Spleen (tissue), 11 donors: Measurements from ENCODE around the gene SETBP1. TPM values are rescaled to one million over a fixed set of nuclear protein-coding genes. Genes with fewer than 3 reads are reported as not detected.

Source experiments
- DNase-seq: peaks from one replicate; pipeline ENCODE4 v3.0.0-alpha.2; 2020
- H3K27ac ChIP-seq, 8 donors: fragments of 200-600 bp; sonication (generic) in 7 of 8; 1 replicate in 4 of 8; 2 replicates in 4 of 8; pipeline versions ENCODE4 v1.5.0 to v1.8.0; 2016 to 2021; ENCODE audit warnings: inconsistent platforms in 4 of 8, mild to moderate bottlenecking in 4 of 8, moderate library complexity in 1 of 8
- H3K27me3 ChIP-seq, 7 donors: fragments of 200-600 bp; sonication (generic) in 6 of 7; replicated peaks in 1 of 7; 1 replicate in 4 of 7; 2 replicates in 3 of 7; pipeline versions ENCODE4 v1.5.0 to v1.8.0; 2016 to 2021; ENCODE audit warnings: inconsistent platforms in 3 of 7, mild to moderate bottlenecking in 1 of 7
- H3K36me3 ChIP-seq, 6 donors: fragments of 200-600 bp; sonication (generic) in 5 of 6; 1 replicate in 4 of 6; 2 replicates in 2 of 6; pipeline versions ENCODE4 v1.5.0 to v1.8.0; 2016 to 2021; ENCODE audit warnings: inconsistent platforms in 2 of 6
- H3K4me1 ChIP-seq, 6 donors: fragments of 200-600 bp; sonication (generic) in 5 of 6; 1 replicate in 3 of 6; 2 replicates in 3 of 6; pipeline versions ENCODE4 v1.5.0 to v1.8.0; 2016 to 2021; ENCODE audit warnings: inconsistent platforms in 3 of 6
- H3K4me3 ChIP-seq, 8 donors: fragments of 200-600 bp; sonication (generic) in 7 of 8; 1 replicate in 4 of 8; 2 replicates in 4 of 8; pipeline versions ENCODE4 v1.5.0 to v1.8.0; 2016 to 2021; ENCODE audit warnings: inconsistent platforms in 4 of 8, mild to moderate bottlenecking in 4 of 8, moderate library complexity in 2 of 8
- H3K9me3 ChIP-seq, 8 donors: fragments of 200-600 bp; sonication (generic) in 7 of 8; 1 replicate in 4 of 8; 2 replicates in 4 of 8; pipeline versions ENCODE4 v1.5.0 to v1.8.0; 2016 to 2021; ENCODE audit warnings: inconsistent platforms in 4 of 8
- CTCF ChIP-seq, 11 experiments: fragments of 200-600 bp in 7 of 11; fragments of 450-650 bp in 4 of 11; sonication (generic) in 4 of 11; IDR thresholded peaks in 8 of 11; conservative IDR thresholded peaks in 3 of 11; 1 replicate in 7 of 11; 2 replicates in 4 of 11; pipeline versions ENCODE4 v1.4.0 to v1.8.0; 2016 to 2021; ENCODE audit warnings: antibody characterized with exemption in 11 of 11, inconsistent platforms in 4 of 11, mild to moderate bottlenecking in 1 of 11
- POLR2A ChIP-seq, 3 donors: fragments of 450-650 bp; IDR thresholded peaks; one replicate each; pipeline ENCODE4 v1.5.1; 2017; ENCODE audit warnings: antibody characterized with exemption in 3 of 3, mild to moderate bottlenecking in 1 of 3
- POLR2AphosphoS5 ChIP-seq, 3 donors: sonication (generic); formaldehyde crosslinking; IDR thresholded peaks; one replicate each; pipeline ENCODE4 v1.5.1; 2017; ENCODE audit warnings: antibody characterized with exemption in 3 of 3
- WGBS, 5 donors: extraction: QIAGEN DNeasy Blood & Tissue Kit in 3 of 5; methylation state at CpG; one replicate each; pipeline versions ENCODE4 v1.1.5 to v1.1.7; 2013 to 2018; 5-methylcytosine and 5-hydroxymethylcytosine counted together
- intact Hi-C: fragments of 100-400 bp; cut with DNase I; formaldehyde crosslinking; loops from one replicate; pipeline ENCODE4 v1.15.0; 2023; ENCODE audit warnings: low total_unique reads
- polyA plus RNA-seq, 3 donors: library from polyadenylated mRNA; stranded (reverse); fragments of 200-250 nt; gene quantifications; one replicate each; pipeline ENCODE4 v1.2.1, GENCODE V29; 2013
- total RNA-seq, 7 donors: library from RNA; depleted of rRNA in 3 of 7; stranded (reverse); fragments of >200 nt in 3 of 7; fragmentation: NEBNext Ultra II Directional in 4 of 7; extraction: Animal tissue kit (Norgen Biotek cat#: 25700) in 4 of 7; gene quantifications; one replicate each; pipeline versions ENCODE4 v1.1.0 to v1.2.1, GENCODE V29; 2016 to 2021
- donor health status: healthy with polysubstance abuse.
- donor health status: DM: no; HTN: no; CAD: no; lungs with moderate emphysema.
- donor health status: DM: no; HTN: no; CAD: no.
- donor health status: Bipolar disorder and iron deficiency.
- donor health status: healthy.
- donor health status: DM: no; HTN: no; CAD: no.
- donor health status: DM: yes; HTN: yes; CAD: no.

SETBP1 gene
- total and polyA plus RNA-seq, 10 donors: 2.0 to 50.7 (median 33.1) TPM

- 76 to 88% (median 85%) methylated on average over 3 of the region's 3 CpGs for WGBS, 5 donors
- H3K4me1 ChIP-seq: no peaks in the 10 kb centered on the region
- H3K36me3 ChIP-seq: no peaks in the 10 kb centered on the region
Observed at GRCh38 chr18:44672506-44672905, 8.2 kb upstream of the SETBP1 start.

DNA sequence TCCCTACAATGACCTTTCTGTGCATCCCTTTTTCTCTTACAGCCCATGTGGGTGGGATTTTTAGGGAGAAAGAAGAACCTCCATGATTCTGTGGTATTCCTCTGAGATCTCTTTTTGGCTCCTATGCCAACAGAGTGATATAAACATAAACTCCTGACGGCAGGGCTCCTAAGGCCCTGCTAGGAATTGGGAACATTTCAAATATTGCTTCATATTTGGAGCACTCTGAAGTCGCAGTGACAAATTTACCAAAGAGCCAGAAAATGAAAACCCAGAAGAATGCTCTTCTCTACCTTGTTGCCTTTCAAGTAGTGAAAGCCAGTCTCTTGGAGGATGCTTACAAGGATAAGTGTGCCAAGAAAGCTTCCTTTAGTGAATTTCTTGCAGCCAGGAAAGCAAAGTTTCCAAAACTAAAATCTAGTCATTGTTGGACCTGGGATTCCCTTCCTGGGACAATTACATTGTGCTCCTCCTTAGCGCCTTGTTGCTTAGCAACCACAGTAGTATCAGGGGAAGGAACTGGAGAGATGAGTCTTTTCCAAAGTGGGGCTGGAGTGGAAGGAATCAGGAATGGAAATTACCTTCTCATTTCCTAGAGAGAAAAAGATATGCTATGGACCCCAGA, 7.3 kb upstream of the SETBP1 start:
- Histone ChIP-seq H3K36me3 (no peaks in the 10 kb centered on the region), H3K27ac (no peak overlapping the region), H3K27me3 (no peaks in the 10 kb centered on the region), H3K9me3 (peaks cover 0 to 9% (median 0%) of the 10 kb centered on the region in 8 donors), H3K4me3 (no peak overlapping the region), H3K4me1 (peaks cover 0 to 5% (median 2%) of the 10 kb centered on the region in 6 donors)
- no peak for TF ChIP-seq POLR2A (IDR thresholded peaks at IDR 0.05)
- no peak for TF ChIP-seq POLR2AphosphoS5 (IDR thresholded peaks at IDR 0.05)
- TF ChIP-seq CTCF (IDR thresholded peaks at IDR 0.05 in 8 of 11, conservative IDR thresholded peaks at IDR 0.05 in 3 of 11): no peak
- WGBS, 5 donors: 87 to 95% (median 92%) methylated on average over 3 of the region's 3 CpGs
- no peak for DNase-seq
- intact Hi-C loops: loop anchor here (10.0 kb wide), 1 partner anchor 541 kb away; no protein-coding TSS in a partner anchor

More at GRCh38 chr18:44672506-44672905, 8.2 kb upstream of the SETBP1 start:
- intact Hi-C loops: loop anchor here (10.0 kb wide), 1 partner anchor 542 kb away; no protein-coding TSS in a partner anchor
- TF ChIP-seq POLR2A (IDR thresholded peaks at IDR 0.05) (no peak), POLR2AphosphoS5 (IDR thresholded peaks at IDR 0.05) (no peak), CTCF (IDR thresholded peaks at IDR 0.05 in 8 of 11, conservative IDR thresholded peaks at IDR 0.05 in 3 of 11) (no peak)
- H3K27ac ChIP-seq: no peak overlapping the region
- DNase-seq: no peak
- no peak overlapping the region for H3K4me3 ChIP-seq
- H3K9me3 ChIP-seq: peaks cover 0 to 9% (median 0%) of the 10 kb centered on the region in 8 donors
- no peaks in the 10 kb centered on the region for H3K27me3 ChIP-seq

GRCh38 chr18:44677933-44678332, 2.8 kb upstream of the SETBP1 start:
- Histone ChIP-seq H3K4me3 (no peak overlapping the region), H3K27me3 (peaks cover 0 to 33% (median 3%) of the 10 kb centered on the region in 7 donors), H3K36me3 (no peaks in the 10 kb centered on the region), H3K9me3 (no peaks in the 10 kb centered on the region), H3K4me1 (peaks cover 4 to 42% (median 31%) of the 10 kb centered on the region in 6 donors), H3K27ac (no peak overlapping the region)
- WGBS, 5 donors: 89 to 94% (median 92%) methylated on average over 7 of the region's 7 CpGs
- DNase-seq: no peak
- TF ChIP-seq CTCF (IDR thresholded peaks at IDR 0.05 in 8 of 11, conservative IDR thresholded peaks at IDR 0.05 in 3 of 11) (no peak), POLR2A (IDR thresholded peaks at IDR 0.05) (no peak), POLR2AphosphoS5 (IDR thresholded peaks at IDR 0.05) (no peak)
- intact Hi-C loops: loop anchor here (10.0 kb wide), 1 partner anchor 537 kb away; no protein-coding TSS in a partner anchor

- no peak for DNase-seq
- no peaks in the 10 kb centered on the region for H3K9me3 ChIP-seq
- no peaks in the 10 kb centered on the region for H3K36me3 ChIP-seq
- intact Hi-C loops: loop anchor here (10.0 kb wide), 1 partner anchor 536 kb away; no protein-coding TSS in a partner anchor
- peaks cover 0 to 33% (median 3%) of the 10 kb centered on the region in 7 donors for H3K27me3 ChIP-seq
- TF ChIP-seq POLR2AphosphoS5 (IDR thresholded peaks at IDR 0.05) (no peak), CTCF (IDR thresholded peaks at IDR 0.05 in 8 of 11, conservative IDR thresholded peaks at IDR 0.05 in 3 of 11) (no peak), POLR2A (IDR thresholded peaks at IDR 0.05) (no peak)
- H3K27ac ChIP-seq: peak overlapping the region; percentile 93 to 98 (median 96)
- H3K4me3 ChIP-seq: peak overlapping the region; percentile 58 to 94 (median 72)
- WGBS, 5 donors: 12 to 22% (median 17%) methylated on average over 7 of the region's 7 CpGs
- H3K4me1 ChIP-seq: peaks cover 6 to 49% (median 39%) of the 10 kb centered on the region in 6 donors
Observed at GRCh38 chr18:44678725-44679055, 2.0 kb upstream of the SETBP1 start.
